PC-3 (cell line): Measurements from ENCODE around the gene PABPN1L.

Experiments used
- CTCF ChIP-seq: fragments of 300-600 bp; sonication (generic); conservative IDR thresholded peaks from 2 replicates; pipeline ENCODE4 v1.5.1; 2017; ENCODE audit warnings: antibody characterized with exemption, low read depth, mild to moderate bottlenecking, low read length
- EZH2 ChIP-seq: fragments of 300-600 bp; sonication (generic); IDR thresholded peaks from one replicate; pipeline ENCODE4 v1.6.1; 2017; ENCODE audit warnings: antibody characterized with exemption, mild to moderate bottlenecking, low read length; ENCODE audit not compliant: unreplicated experiment
- EZH2phosphoT487 ChIP-seq: fragments of 300-600 bp; sonication (generic); IDR thresholded peaks from 2 replicates; pipeline ENCODE4 v1.6.1; 2018; ENCODE audit warnings: mild to moderate bottlenecking, antibody characterized with exemption, low read length, borderline replicate concordance

- TF ChIP-seq CTCF (no peak), EZH2 (no peak), EZH2phosphoT487 (no peak)
These were observed 15.8 kb downstream of the PABPN1L start for GRCh38 chr16:88850531-88851199.
